ENCODE results near the gene CLASP2.
"Not testable (repeated sequence)": the region's sequence is repeated elsewhere in the genome, so short reads cannot be mapped to it uniquely, and the experiment has no call there.

Gene CLASP2

DNA sequence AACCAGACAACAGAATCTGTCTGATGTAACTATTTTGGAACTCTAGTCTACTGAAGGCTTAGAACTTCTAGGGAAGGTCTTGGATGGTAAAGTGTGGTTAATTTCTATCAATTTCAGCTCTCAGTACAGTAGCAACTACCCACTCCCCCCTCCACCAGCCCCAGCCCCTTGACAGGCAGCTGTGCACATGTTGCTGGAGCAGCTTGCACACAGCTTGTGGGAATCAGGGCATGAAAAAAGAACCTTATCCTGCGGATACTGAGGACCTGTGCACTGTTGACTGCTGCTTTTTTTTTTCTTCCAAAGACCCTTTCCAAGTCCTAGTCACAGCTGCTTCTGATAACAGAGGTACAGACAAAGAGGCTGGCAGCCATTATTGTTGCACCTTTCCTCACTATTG is 196.3 kb downstream of the CLASP2 start:
- no peak for TF ChIP-seq POLR2A (IDR thresholded peaks at IDR 0.05; ENCODE audit: low read length)
- TF ChIP-seq GATA1 (IDR thresholded peaks at IDR 0.05; ENCODE audit: low read depth, low read length) = no peak
- no peak for DNase-seq

DNA sequence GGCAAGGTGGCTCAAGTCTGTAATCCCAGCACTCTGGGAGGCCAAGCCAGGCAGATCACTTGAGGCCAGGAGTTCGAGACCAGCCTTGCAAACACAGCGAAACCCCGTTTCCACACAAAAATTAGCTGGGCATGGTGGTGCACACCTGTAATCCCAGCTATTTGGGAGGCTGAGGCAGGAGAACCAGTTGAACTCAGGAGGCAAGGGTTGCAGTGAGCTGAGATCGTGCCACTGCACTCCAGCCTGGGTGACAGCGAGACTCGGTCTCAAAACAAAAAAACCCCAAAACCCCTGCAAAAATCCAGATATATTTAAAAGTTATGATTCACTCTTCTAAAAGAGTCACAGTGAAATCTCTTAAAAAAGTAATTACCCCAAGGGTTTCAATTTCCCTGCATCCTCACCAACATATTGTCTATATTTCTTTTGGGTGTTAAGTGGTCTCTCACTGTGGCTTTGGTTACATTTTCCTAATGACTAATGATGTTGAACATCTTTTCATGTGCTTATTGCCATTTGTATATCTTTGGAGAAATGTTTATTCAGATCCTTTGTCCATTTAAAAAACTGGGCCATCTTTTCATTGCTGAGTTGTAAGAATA is 204.7 kb downstream of the CLASP2 start:
- DNase-seq = no peak
- TF ChIP-seq POLR2A (IDR thresholded peaks at IDR 0.05; ENCODE audit: low read length) (no peak), GATA1 (IDR thresholded peaks at IDR 0.05; ENCODE audit: low read depth, low read length) (no peak)

DNA sequence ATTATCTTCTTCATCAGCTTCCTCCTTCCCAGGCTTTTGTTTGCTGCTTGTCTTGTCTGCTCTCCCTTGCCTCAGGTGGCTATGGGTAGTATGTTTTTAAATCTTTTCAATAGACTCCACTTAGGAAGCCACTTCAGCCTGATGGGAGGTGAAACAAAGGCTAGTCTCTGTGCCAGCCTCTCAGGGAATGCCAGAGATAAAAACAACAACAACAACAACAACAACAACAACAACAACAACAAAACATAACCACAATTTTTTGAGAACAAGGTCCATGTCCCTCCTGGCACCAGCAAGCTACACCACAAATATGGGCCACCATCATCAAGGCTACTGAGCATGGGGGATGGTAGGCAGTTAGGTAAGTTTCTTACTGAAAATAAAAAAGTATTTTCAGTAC is 213.0 kb downstream of the CLASP2 start:
- TF ChIP-seq POLR2A (IDR thresholded peaks at IDR 0.05; ENCODE audit: low read length) (no peak), GATA1 (IDR thresholded peaks at IDR 0.05; ENCODE audit: low read depth, low read length) (no peak)
- DNase-seq = no peak

DNA sequence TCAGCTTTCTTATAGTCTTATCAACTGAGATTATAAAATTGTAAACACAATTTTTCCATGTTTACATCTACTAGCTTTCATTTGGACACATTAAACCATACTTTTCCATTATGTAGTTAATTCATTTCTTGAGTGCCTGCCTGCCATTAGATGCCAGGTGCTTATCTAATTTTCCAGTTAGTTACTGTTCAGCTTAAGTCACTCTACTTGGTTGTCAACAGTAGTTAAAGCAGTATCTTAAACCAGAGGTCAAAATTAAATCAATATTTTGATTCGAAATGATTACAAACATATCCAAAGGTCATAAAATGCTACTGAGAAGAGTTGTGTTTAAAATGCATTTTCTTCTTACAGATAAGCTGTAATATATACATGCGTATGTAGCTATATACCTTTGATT is 221.6 kb downstream of the CLASP2 start:
- peak in 1 of 2 experiments; percentile 17 for DNase-seq
- TF ChIP-seq POLR2A (IDR thresholded peaks at IDR 0.05; ENCODE audit: low read length) = no peak
- TF ChIP-seq GATA1 (IDR thresholded peaks at IDR 0.05; ENCODE audit: low read depth, low read length) = no peak

DNA sequence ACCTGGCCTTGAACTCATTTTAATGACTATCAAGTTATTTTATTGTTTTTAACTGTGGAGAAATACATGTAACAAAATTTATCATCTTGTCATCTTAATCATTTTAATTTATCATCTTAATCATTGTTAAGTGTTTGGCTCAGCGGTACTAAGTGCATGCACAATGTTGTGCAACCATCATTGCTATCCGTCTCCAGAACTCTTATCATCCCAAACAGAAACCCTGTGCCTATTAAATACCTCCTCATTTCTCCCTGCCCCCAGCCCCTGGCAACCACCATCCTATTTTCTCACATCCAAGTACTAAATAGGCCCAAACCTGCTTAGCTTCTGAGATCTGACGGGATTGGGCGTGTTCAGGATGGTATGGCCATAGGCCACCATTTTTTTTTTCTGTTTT is 226.3 kb downstream of the CLASP2 start:
- DNase-seq = peak; percentile 49 to 85

DNA sequence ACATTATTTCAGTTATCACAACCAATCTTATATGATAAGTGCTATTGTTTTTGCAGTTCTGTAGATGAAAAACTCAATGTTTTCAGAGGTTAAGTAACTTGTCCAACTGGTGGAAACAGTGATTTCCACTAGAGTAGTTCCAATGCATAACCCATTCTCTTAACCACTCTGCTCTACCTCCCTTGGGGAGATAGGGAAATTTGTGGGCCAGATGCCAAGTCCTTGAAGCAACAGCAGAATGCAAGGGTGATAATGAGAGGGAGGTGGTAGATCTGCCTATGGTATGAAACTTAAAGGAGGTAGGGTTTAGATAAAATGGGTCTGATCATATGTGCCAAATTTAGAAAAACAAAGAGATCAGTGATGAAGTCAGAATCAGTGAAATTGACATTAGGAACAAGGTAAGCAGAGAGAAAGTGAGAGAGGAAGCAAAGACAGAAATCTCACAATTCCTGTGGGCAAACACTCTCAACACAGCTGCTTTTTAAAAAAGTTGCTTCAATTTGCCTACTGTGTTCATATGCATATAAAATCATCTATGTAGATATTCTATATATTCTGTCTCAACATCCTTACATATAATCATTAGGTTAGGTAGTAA is 227.3 kb downstream of the CLASP2 start:
- TF ChIP-seq GATA1 (IDR thresholded peaks at IDR 0.05; ENCODE audit: low read depth, low read length) = no peak
- DNase-seq = peak; percentile 75 to 90

More for the DNA sequence above, 226.3 kb downstream of the CLASP2 start:
- TF ChIP-seq GATA1 (IDR thresholded peaks at IDR 0.05; ENCODE audit: low read depth, low read length) (no peak), POLR2A (IDR thresholded peaks at IDR 0.05; ENCODE audit: low read length) (no peak)

DNA sequence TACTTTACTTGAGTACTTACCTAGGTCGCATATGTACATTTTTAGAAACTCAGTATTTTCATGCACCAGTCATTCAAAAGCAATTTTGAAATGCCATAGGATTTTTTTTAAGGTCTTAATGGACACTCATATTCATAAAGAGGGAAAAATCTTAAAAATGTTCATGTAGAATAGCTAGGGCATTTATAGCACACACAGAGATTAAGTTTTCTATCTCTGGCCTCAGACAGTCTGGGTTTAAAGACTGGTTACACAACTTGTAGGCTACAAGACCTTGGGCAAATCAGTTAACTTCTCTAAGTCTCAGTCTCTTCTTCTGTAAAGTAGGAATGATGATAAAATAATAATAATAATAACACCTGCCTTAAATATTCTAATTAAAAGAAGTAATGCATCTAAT is 229.4 kb downstream of the CLASP2 start:
- TF ChIP-seq GATA1 (IDR thresholded peaks at IDR 0.05; ENCODE audit: low read depth, low read length) (no peak), POLR2A (IDR thresholded peaks at IDR 0.05; ENCODE audit: low read length) (no peak)
- DNase-seq = no peak

DNA sequence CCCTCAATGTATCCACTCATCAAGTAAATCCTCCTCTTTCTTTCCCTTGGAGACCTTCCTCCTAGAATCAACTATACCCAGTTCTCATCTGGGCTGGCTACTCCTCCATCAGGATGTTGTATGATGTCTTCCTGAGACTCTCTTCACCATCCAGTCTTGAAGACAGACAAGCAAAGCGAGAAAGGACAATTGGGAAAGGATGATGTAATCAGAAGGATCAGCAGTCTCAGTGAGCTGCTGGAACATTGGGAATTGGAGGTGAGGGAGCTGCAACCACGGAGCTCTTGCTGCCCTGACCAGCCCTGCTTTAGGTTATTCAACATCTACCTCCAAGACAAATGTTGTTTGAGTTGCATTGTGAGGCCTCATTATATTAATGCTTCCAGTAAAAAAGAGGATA is 229.8 kb downstream of the CLASP2 start:
- DNase-seq = no peak
- no peak for TF ChIP-seq GATA1 (IDR thresholded peaks at IDR 0.05; ENCODE audit: low read depth, low read length)
- no peak for TF ChIP-seq POLR2A (IDR thresholded peaks at IDR 0.05; ENCODE audit: low read length)

DNA sequence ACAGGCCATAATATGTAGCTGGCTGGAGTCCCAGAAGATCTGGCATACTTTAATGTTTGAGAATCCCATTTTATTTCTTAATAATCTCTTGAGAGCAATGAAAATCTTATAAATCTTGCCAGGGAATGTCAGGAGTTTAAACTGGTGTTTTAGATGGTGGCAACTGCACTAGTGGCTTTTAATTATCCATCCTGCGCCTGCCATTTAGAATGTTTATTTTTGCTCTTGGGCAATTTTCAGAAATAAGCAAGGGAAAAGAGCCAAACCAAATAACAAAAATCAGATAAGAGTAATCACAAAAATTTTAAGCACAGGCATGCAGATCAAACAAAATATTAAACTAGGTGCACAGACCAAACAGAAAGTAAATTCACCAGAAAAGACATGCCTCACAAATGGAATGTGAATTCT is 235.9 kb downstream of the CLASP2 start:
- no peak for DNase-seq
- TF ChIP-seq POLR2A (IDR thresholded peaks at IDR 0.05; ENCODE audit: low read length) (no peak), GATA1 (IDR thresholded peaks at IDR 0.05; ENCODE audit: low read depth, low read length) (no peak)

DNA sequence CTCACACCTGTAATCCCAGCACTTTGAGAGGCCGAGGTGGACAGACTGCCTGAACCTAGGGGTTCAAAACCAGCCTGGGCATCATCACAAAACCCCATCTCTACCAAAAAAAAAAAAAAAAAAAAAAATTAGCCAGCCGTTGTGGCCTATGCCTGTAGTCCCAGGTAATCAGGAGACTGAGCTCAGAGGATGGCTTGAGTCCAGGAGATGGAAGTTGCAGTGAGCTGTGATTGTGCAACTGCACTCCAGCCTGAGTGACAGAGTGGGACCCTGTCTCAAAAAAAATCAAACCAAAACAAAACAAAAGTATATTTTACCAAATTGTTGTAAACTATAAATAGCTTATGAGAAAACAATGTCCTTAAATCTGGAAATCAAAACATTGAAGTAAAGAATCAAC is 243.2 kb downstream of the CLASP2 start:
- DNase-seq = no peak
- no peak for TF ChIP-seq GATA1 (IDR thresholded peaks at IDR 0.05; ENCODE audit: low read depth, low read length)
- no peak for TF ChIP-seq POLR2A (IDR thresholded peaks at IDR 0.05; ENCODE audit: low read length)

DNA sequence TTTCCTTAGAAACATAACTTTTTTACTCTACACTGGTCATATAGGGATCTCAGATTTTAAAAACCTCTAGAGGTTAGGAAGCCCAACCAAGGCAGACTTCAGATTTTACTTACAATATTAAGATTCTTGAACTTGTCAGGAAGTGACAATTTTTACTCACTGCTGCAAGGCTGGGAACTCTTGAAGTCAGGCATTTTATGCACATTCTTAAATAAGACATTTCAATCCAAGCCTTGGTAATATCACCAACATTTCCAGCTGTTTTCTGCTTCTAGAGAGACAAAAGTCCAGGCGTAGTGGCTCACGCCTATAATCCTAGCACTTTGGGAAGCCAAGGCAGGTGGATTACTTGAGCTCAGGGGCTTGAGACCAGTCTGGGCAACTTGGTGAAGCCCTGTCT is 244.2 kb downstream of the CLASP2 start:
- no peak for TF ChIP-seq GATA1 (IDR thresholded peaks at IDR 0.05; ENCODE audit: low read depth, low read length)
- TF ChIP-seq POLR2A (IDR thresholded peaks at IDR 0.05; ENCODE audit: low read length) = no peak
- no peak for DNase-seq

DNA sequence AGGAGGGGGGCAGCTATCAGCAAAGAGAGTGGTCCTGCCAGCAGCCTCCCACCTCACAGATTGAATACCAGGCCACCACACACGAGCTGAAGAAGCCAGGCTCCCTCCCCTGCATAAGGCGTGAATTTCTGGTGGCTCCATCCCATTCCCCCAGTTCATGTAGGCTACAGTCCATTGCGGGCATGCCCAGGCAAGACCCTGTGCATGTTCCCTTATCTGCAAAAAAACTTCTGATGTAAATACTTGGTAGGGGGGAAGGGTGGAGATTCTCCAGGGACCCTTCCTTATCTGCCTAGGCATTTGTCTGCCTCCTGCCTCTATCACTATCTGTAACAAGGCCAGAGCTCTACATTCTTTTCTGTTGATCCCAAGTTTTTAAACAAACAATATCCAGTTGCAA is 250.3 kb downstream of the CLASP2 start:
- TF ChIP-seq POLR2A (IDR thresholded peaks at IDR 0.05; ENCODE audit: low read length) = no peak
- peak; percentile 15 to 27 for DNase-seq

DNA sequence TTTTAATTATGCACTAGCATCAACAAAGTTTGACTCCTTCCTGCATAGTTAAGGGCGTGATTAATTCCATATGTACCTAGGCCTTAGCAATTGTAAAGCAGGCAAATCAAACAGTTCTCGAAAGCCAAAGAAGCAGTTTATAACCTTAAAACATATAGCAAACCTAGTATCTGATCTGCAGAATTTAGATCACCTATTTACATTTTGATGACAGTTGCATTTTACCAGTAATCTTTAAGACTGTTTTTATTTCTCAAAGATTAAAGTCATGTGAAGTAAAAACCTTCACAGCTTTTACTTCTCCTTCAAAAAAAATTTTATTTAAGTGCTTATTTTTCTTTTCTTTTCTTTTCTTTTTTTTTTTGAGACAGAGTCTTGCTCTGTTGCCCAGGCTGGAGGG is 257.0 kb downstream of the CLASP2 start:
- TF ChIP-seq GATA1 (IDR thresholded peaks at IDR 0.05; ENCODE audit: low read depth, low read length) = no peak
- no peak for TF ChIP-seq POLR2A (IDR thresholded peaks at IDR 0.05; ENCODE audit: low read length)
- DNase-seq = no peak

DNA sequence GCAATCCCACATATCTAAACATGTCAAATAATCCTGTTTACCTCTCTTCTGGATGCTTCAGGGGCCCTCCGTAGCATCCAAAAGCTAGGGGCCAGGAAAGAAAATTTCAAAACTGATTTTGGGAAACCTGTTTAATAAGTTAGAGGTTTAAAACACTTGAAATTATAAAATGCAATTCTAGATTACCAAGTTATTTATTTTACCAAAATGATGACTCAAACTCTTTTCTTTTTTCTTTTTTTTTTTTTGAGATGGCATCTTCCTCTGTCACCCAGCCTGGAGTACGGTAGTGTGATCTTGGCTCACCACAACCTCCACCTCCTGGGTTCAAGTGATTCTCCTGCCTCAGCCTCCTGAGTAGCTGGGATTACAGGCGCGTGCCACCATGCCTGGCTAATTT is 258.5 kb downstream of the CLASP2 start:
- not testable (repeated sequence) for DNase-seq

DNA sequence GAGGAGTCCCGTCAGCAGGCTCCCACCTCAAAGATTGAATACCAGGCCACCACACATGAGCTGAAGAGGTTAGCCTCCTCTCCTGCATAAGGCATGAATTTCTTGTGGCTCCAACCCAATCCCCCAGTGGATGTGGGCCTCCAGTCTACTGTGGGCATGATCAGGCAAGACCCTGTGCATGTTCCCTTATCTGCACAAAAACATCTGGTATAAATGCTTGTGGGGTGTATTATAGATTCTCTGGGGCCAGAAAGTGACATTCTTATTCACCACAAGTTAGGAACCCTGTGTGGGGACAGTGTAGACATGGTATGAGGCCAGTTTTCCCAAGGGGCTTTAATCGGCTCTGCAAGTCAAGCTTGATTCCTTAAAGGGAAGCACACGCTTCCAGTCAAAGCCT is 259.6 kb downstream of the CLASP2 start:
- TF ChIP-seq POLR2A (IDR thresholded peaks at IDR 0.05; ENCODE audit: low read length) (no peak), GATA1 (IDR thresholded peaks at IDR 0.05; ENCODE audit: low read depth, low read length) (no peak)
- DNase-seq = peak; percentile 27 to 72

DNA sequence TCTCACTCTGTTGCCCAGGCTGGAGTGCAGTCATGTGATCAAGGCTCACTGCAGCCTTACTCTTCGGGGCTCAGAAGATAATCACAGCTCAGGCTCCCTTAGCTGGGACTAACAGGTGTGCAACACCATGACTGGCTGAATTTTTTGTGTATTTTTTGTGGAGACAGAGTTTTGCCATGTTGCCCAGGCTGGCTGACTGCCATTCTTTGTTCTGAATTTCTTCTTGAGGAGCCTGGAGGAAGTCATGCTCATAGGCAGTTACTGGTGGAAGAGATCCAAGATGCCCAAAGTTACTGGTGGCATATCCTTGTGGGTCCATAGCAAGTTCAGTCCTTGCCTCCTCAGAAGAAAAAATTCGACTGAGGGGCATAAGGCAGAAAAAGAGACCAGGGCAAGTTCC is 261.3 kb downstream of the CLASP2 start:
- TF ChIP-seq GATA1 (IDR thresholded peaks at IDR 0.05; ENCODE audit: low read depth, low read length) (no peak), POLR2A (IDR thresholded peaks at IDR 0.05; ENCODE audit: low read length) (no peak)
- no peak for DNase-seq

All from erythroblast (primary cell).